Daoy (cell line): ENCODE data around the gene VPS37C. TPM values are rescaled to one million over a fixed set of nuclear protein-coding genes. Genes with fewer than 3 reads are reported as not detected.
"Not testable (repeated sequence)": the region's sequence is repeated elsewhere in the genome, so short reads cannot be mapped to it uniquely, and the experiment has no call there.

Experiments
- DNase-seq: peaks from one replicate; pipeline ENCODE4 v3.0.0-alpha.2; 2015; ENCODE audit warnings: low read depth
- total RNA-seq: library from RNA; depleted of rRNA; stranded (reverse); fragments of >200 nt; shearing (Covaris generic); gene quantifications from 2 replicates; pipeline ENCODE4 v1.2.3, GENCODE V29; 2014

The VPS37C gene
- total RNA-seq, 1 experiment from 2014 or later, result 11.5 TPM

GRCh38 chr11:61174949-61175348, 13.7 kb upstream of the VPS37C start:
- DNase-seq, result no peak

- no peak for DNase-seq
Observed at GRCh38 chr11:61174273-61174672, 13.0 kb upstream of the VPS37C start.

- DNase-seq, result peak; percentile 29
Observed at GRCh38 chr11:61173456-61173855, 12.2 kb upstream of the VPS37C start.

DNA sequence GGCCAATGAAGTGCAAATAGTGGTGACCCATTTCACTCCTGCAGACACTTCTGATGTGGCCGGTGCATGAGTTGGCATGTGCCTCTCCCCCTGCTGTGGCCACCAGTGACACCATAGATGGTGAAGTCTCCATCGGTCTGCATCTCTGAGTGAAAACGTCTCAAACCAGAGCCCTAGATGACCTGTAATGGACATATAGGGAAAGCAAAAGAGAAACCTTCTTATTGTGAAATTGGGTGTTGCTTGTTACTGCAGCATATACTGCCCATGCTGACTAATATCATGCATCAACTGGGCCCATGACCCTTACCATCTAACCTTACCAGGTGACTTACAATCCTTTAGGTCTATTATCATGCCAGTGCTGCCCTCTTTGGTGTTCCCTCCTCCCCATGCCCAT, 11.7 kb upstream of the VPS37C start:
- no peak for DNase-seq

DNA sequence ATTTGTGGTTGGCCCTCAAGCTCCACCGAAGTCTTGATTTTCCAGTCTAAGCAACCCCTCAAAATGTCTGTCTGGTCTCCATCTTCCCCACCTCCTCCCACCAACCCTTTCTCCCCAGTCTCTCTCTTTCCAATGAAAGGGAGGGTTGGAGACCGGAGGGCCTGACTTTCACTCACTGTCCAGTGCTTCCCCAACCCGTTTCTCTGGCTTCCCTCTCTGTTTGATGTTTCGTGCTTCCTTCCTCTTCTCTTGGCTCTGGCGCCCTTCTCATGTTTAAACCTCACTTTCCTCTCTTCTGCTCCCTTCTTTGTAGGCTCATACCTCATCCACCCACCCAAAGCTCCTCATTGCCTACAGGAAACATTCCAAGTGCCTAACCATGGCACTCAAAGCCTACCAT, 11.1 kb upstream of the VPS37C start:
- no peak for DNase-seq

GRCh38 chr11:61171907-61172306, 10.7 kb upstream of the VPS37C start:
- DNase-seq, result no peak

DNA sequence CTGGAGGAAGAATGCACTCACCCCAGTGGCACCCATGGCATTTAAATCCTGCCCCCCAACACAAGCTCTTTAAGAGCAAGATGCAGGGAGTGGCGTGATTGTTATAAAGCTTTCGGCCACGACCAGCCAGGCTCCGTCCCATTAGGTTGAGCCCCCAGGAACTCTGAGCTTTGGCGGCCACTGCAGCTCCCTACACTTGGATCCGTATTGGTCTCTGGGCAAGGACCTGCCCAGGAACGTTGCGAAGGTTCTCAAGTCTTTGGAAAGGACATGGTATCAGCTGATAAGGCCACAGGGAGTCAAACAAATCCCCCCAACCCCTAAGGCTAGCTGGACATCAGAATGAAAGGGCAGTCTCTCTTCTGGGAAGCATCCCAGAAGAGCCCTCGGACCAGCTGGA, 9.3 kb upstream of the VPS37C start:
- no peak for DNase-seq

- no peak for DNase-seq
Observed at GRCh38 chr11:61168800-61169199, 7.6 kb upstream of the VPS37C start.

DNA sequence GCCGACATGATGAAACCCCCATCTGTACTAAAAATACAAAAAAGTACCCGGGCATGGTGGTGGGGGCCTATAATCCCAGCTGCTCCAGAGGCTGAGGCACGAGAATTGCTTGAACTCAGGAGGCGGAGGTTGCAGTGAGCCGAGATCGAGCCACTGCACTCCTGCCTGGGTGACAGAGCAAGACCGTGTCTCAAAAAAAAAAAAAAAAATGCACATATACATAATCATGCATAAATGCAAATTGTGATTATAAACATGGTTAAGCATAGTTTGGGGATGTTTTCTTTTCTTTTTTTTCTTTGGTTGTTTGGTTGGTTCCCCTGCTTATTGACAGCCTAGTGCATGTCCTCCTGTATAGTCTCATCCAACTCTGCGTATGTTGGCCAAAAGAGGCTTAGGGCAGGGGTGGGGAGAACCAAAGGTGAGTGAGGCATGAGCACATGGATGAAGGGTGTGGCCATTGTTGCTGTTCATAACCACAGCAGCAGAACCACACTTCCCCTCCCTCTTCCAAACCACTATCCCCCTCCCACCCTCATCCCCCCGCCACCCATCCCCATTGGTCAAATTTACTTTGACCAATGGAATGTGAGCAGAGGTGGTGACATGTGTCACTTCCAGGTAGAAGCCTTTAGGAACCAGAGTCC, 6.9 kb upstream of the VPS37C start:
- DNase-seq, result no peak

- DNase-seq, result not testable (repeated sequence)
Observed at GRCh38 chr11:61166331-61166730, 5.1 kb upstream of the VPS37C start.

DNA sequence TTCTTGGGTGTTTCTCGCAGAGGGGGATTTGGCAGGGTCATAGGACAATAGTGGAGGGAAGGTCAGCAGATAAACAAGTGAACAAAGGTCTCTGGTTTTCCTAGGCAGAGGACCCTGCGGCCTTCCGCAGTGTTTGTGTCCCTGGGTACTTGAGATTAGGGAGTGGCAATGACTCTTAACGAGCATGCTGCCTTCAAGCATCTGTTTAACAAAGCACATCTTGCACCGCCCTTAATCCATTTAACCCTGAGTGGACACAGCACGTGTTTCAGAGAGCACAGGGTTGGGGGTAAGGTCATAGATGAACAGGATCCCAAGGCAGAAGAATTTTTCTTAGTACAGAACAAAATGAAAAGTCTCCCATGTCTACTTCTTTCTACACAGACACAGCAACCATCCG, 4.6 kb upstream of the VPS37C start:
- DNase-seq, result not testable (repeated sequence)

- DNase-seq, result no peak
Observed at GRCh38 chr11:61164606-61165424, 3.6 kb upstream of the VPS37C start.

- no peak for DNase-seq
Observed at GRCh38 chr11:61163714-61164605, 2.7 kb upstream of the VPS37C start.

GRCh38 chr11:61163021-61163420, 1.8 kb upstream of the VPS37C start:
- DNase-seq, result no peak

DNA sequence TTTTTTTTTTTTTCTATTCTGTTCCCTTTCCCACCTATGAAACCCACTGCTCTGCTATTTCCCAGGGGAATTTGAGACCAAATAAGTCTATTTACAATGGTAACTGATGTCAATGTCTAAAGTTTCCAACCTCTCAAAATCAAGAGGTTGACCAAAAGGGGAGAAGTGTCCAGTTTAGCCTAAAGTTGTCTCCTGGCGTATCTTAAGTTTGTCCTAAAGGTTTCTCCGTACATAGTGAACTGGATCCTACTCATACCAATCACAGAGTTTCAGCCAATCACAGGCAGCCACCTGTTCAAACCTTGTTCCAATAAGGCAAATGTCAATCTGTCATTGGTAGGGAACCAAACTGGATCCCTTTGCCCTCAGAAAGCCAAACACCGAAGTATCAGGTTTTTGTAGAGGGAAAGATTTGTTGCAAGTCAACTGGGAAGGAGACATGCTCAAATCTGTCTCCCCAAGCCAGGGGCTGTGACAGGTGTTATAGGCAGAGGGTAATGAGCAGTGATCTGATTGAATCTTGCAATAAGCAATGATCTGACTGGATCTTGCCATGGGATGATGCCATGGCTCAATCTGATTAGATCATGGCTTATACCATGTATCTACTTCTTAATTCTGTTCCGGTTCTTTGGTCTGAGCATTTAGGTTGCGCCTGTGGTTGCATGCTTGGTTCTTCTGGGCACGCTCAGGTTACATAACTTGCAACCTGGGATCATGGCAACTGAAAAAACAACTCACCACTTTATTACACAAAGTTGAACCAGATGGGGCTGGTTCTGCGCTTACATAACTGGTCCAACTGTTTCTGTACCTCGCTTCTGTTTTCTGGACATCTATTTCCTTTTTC, 1.1 kb upstream of the VPS37C start:
- DNase-seq, result peak; percentile 20

- peak; percentile 19 for DNase-seq
Observed at GRCh38 chr11:61160487-61161189, 588 bp downstream of the VPS37C start.

- DNase-seq, result peak; percentile 43
Observed at GRCh38 chr11:61158691-61159381, 2.4 kb downstream of the VPS37C start.

DNA sequence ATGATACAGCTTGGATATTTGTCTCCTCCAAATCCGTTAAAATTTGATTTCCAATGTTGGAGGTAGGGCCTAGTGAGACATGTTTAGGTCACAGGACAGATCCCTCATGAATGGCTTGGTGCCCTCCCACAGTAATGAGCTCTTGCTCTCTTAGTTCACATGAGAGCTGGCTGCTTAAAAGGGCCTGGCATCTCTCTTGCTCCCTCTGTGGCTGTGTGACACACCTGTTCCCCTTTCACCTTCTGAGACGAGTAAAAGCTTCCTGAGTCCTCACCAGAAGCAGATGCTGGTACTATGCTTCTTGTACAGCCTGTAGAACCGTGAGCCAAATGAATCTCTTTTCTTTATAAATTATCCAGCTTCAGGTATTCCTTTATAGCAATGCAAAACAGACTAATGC, 3.5 kb downstream of the VPS37C start:
- no peak for DNase-seq

DNA sequence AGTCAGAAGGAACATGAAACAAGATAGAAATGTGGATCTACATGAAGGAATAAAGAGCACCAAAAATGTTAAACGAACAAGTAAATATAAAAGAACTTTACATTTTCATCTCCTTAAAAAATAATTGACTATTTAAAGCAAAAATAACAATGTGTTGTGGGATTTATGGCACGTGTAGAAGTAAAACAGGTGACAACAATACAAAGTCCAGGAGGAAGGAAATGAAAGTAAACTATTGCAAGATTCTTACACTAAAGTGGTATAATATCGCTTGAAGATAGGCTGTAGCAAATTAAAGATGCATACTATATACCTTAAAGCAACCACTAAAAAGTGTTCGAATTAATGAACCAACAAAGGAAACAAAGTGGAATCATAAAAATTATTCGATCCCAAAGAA, 5.5 kb downstream of the VPS37C start:
- no peak for DNase-seq

GRCh38 chr11:61155312-61155711, 5.9 kb downstream of the VPS37C start:
- DNase-seq, result no peak
